HG02798 (cell line): Measurements from ENCODE around the gene ZBTB16.

Experiments used
- ATAC-seq: cut with Tn5 transposase; IDR thresholded peaks from one replicate; pipeline ENCODE4 v1.9.1; 2021; ENCODE audit warnings: mild to moderate bottlenecking; ENCODE audit not compliant: unreplicated experiment, poor library complexity

ZBTB16 gene

GRCh38 chr11:114195981-114196731 is 136.6 kb downstream of the ZBTB16 start:
- ATAC-seq = no peak

DNA sequence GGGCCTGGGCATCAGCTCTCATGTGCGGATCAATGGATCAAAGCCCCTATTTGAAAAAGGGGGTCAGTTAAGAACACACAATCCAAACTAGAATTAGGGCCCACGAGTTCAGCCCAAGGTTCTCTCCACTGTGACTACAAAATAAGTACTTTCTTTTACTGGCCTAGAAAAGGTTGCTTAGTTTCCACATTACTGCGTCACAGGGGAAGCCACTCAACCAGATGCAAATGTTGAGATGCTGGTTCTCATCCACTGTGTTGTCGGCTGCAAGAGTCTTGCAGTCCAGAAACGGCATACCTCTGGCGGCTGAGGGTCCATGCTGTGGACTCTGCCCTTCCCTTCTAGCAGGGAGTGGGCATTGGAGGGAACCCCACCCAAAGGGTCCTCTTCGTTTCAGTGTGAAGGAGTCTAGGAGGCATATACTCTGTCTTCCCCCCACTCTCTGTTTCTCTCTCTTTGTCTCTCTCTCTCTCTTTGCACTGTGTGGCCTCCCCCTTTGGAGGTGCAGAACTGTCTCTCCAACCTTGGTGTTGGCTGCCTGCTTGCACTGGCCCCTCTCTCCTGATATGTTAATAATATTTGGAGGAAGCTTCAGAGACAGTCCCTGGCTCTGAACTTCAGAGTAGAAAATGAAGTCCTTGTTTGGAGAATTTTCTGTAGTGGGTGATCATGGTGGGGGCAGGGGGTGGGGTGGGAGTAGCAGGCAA is 137.6 kb downstream of the ZBTB16 start:
- no peak for ATAC-seq

GRCh38 chr11:114197799-114198500 is 138.4 kb downstream of the ZBTB16 start:
- ATAC-seq = no peak

DNA sequence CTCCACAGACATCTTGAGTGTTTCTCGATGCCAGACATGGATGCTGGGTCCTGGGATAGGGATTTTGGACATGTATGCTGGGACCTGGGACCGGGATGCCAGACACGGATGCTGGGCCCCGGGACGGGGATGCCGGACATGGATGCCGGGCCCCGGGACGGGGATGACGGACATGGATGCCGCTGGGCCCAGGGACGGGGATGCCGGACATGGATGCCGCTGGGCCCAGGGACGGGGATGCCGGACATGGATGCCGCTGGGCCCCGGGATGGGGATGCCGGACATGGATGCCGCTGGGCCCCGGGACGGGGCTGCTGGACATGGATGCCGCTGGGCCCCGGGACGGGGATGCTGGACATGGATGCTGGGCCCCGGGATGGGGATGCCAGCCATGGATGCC is 139.5 kb downstream of the ZBTB16 start:
- ATAC-seq = no peak

DNA sequence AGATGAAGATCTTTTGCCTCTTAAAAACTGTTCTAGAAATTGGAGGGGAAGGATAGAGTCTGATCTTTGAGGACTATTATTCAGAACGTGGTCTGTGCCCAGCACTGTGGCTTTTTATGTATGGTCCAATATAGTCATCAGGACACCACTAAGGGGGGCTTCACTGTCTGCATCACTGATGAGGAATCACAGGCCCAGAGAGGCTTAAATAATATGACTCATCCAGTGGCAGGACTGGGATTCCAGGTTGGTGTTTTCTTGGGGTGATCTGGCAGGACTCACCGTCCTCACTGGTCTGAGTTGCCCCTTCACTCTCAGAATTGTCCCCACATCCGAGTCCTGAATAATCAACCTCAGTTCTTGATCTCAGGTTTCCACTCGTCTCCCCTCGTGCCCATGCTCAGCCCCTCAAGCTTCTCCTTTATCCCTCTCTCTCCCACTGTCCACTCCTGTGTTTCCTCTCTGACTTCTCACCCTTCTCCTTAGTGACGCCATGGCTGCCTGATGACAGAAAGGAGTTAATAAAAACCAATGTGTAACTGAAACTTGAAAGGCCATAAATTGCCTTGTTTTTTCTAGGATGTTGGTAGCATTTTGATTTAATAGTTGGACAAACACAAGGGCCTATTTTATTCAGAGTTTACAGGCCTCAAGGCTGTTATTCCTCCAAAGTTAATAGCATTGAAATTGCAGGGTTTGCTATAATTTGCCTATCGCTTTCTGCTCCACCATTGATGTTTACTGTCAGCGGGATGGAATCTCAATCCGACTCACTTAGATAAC is 141.0 kb downstream of the ZBTB16 start:
- ATAC-seq = no peak

GRCh38 chr11:114201219-114201618 is 141.7 kb downstream of the ZBTB16 start:
- ATAC-seq = no peak

- ATAC-seq = no peak
Measured at GRCh38 chr11:114202011-114202609, 142.6 kb downstream of the ZBTB16 start.

DNA sequence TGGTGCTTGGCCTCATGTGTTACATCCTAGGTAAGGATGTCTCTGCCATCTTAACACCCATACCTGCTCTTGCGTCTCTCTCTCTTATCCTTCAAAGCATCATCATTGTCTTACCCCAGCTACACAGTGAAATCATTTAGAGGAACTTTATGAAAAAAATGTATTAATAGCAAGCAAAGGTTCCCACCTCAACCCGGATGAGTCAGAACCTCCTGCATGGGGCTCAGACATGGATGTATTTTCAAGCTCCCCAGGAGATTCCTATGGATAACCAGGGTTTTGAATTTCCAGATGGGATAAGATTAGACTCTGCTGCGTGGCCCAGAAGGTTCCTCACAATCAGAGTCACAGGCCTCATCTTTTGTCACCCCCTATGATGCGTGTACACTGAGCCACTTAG is 147.6 kb downstream of the ZBTB16 start:
- ATAC-seq = no peak

GRCh38 chr11:114208377-114208776 is 148.9 kb downstream of the ZBTB16 start:
- no peak for ATAC-seq

GRCh38 chr11:114209343-114209742 is 149.8 kb downstream of the ZBTB16 start:
- ATAC-seq = no peak

DNA sequence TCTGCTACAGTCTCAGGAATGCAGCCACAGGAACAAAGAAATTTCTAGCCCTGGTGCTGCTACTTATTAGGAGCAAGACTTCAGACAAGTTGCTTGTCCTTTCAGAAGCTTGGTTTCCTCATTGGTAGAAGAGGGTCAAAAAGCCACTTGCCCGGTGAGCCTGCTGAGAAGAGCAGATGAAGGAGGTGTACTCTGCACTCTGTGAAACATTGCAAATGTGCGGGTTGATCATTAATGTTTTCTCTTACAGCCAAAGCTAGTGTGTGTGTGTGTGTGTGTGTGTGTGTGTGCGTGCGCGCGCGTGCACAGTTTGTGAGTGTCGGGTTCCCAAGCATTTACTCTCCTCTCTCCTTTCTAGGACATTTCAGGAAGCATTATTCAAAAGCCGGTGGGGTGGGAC is 150.4 kb downstream of the ZBTB16 start:
- ATAC-seq = no peak

- ATAC-seq = no peak
Measured at GRCh38 chr11:114211444-114212121, 152.1 kb downstream of the ZBTB16 start.

DNA sequence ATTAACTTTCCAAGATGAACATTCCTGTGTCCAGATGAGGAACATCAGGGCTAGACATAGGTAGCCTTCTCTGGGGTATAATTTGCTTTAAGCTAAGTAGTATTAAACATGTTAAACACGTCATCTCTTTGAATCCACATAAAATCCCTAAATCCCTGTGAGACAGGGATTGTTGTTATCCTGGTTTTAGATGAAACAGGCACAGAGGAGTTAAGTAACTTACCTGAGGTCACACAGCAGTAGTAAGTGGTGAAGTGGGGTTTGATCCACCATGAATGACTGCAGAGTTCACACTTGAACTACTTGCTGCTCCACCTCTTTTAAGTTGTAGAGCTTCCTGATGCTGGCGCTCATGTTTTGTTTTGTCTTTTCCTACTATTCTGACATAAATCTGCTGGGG is 154.1 kb downstream of the ZBTB16 start:
- ATAC-seq = no peak

- ATAC-seq = no peak
Measured at GRCh38 chr11:114215428-114215827, 155.9 kb downstream of the ZBTB16 start.

DNA sequence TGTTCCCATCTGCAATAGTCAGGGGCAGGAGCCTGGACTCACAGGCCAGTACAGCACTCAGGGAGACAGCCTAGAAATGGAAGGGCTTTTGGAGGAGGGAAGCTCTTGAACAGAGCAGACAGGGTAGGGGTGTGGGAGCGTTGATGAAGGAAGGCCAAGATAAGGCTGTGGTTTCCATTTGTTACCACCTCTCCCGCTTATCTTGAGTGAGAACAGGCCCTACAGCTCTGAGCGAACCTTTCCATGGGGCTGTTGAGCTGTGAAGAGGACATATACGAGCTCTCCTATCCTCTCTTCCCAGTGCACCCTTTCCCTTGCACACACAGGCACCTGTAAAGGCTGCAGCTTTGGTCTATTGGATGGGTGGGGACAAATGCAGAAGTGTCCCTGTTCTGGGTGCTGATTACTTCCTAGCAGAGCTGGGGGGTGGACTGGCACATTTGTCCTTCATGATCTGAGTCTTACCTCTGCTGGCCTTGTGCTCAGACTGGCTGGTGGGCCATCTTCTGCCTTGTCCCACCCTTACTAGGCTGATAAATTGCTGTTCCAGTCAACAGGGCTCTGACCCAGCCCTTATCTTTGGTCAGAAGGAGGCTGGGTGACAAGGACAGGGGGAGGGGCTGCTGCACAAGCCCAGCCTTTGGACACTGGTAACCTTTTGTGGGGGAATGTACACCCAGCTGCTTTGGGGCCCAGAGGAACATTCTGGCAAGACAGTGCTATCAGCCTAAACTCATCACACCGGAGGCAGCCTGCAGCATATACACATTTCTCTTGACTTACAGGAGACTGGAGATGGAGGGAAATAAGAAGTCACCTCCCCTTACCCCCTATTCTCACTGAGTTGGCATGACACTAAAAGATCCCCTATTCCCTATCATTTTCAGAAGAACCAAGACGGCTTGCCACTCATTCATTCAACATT is 156.6 kb downstream of the ZBTB16 start:
- ATAC-seq = no peak

GRCh38 chr11:114216796-114217180 is 157.3 kb downstream of the ZBTB16 start:
- no peak for ATAC-seq

GRCh38 chr11:114218508-114218907 is 159.0 kb downstream of the ZBTB16 start:
- ATAC-seq = no peak

GRCh38 chr11:114219559-114220349 is 160.2 kb downstream of the ZBTB16 start:
- ATAC-seq = no peak
